Activated CD4-positive, alpha-beta memory T cell treated with anti-CD3 and anti-CD28 coated beads for 36 hours (primary cell): ENCODE measurements around the gene ATXN2L. TPM values are rescaled to one million over a fixed set of nuclear protein-coding genes. Genes with fewer than 3 reads are reported as not detected.
"Not testable (repeated sequence)": the region's sequence is repeated elsewhere in the genome, so short reads cannot be mapped to it uniquely, and the experiment has no call there.

Source experiments
- CTCF ChIA-PET: fragments of 350-600 bp; sonication (Branson Sonifier 250); formaldehyde crosslinking; loops from one replicate; lab custom pipeline; 2021; ENCODE audit warnings: antibody characterized with exemption, inconsistent platforms; lab: Charles Lee
- POLR2A ChIA-PET: fragments of 350-600 bp; sonication (Branson Sonifier 250); formaldehyde crosslinking; loops from one replicate; lab custom pipeline; 2021; ENCODE audit warnings: antibody characterized with exemption; lab: Charles Lee
- DNase-seq: peaks from one replicate; pipeline ENCODE4 v3.0.0-alpha.2; 2020
- H3K27ac Mint-ChIP-seq: one replicate; pipeline ENCODE4 v1.8.0; 2021; ENCODE audit warnings: mixed read lengths
- H3K27me3 Mint-ChIP-seq: one replicate; pipeline ENCODE4 v1.8.0; 2021; ENCODE audit warnings: mixed read lengths
- H3K36me3 Mint-ChIP-seq: one replicate; pipeline ENCODE4 v1.8.0; 2021; ENCODE audit warnings: mixed read lengths
- H3K4me1 Mint-ChIP-seq: one replicate; pipeline ENCODE4 v1.8.0; 2021; ENCODE audit warnings: low read depth, mixed read lengths
- H3K4me3 Mint-ChIP-seq: one replicate; pipeline ENCODE4 v1.8.0; 2021; ENCODE audit warnings: mild to moderate bottlenecking, mixed read lengths
- H3K9me3 Mint-ChIP-seq: one replicate; pipeline ENCODE4 v1.8.0; 2021; ENCODE audit warnings: mixed read lengths
- intact Hi-C: fragments of 100-400 bp; cut with micrococcal nuclease; formaldehyde crosslinking; loops from one replicate; pipeline ENCODE4 v1.15.1; 2023
- microRNA-seq: library from miRNA; unstranded; fragments of <30 nt; microRNA quantifications from one replicate; pipeline ENCODE4 v1.2.0, GENCODE V29; 2022; ENCODE audit warnings: borderline number of aligned reads, borderline microRNAs expressed, borderline replicate concordance
- total RNA-seq, 2 experiments: library from RNA; stranded (reverse); gene quantifications; one replicate each; pipeline ENCODE4 v1.2.3, GENCODE V29; 2021

Gene ATXN2L
- total RNA-seq, 2 experiments from 2014 or later = 260 to 277 TPM

- peaks cover 20% of the 10 kb centered on the region for H3K4me1 Mint-ChIP-seq
- intact Hi-C loops = loop anchor here (2.0 to 5.0 kb wide), 3 partner anchors 18 to 64 kb away; partner anchors contain the start of genes RABEP2 and SH2B1
- POLR2A ChIA-PET = interaction anchor here (1.7 to 3.0 kb wide), 2 partner anchors 42 to 59 kb away, joined by 4 to 9 read pairs; partner anchors contain the start of gene ATXN2L
- H3K36me3 Mint-ChIP-seq = no peaks in the 10 kb centered on the region
- H3K9me3 Mint-ChIP-seq = no peaks in the 10 kb centered on the region
- no peak overlapping the region for H3K27ac Mint-ChIP-seq
- CTCF ChIA-PET = interaction anchor here (2.8 kb wide), 1 partner anchor 64 kb away, joined by 15 read pairs; no protein-coding TSS in a partner anchor
- no peak for DNase-seq
- peaks cover 7% of the 10 kb centered on the region for H3K27me3 Mint-ChIP-seq
- peak overlapping the region; percentile 55 for H3K4me3 Mint-ChIP-seq
These were observed 58.2 kb downstream of the ATXN2L start for GRCh38 chr16:28880955-28881354.

DNA sequence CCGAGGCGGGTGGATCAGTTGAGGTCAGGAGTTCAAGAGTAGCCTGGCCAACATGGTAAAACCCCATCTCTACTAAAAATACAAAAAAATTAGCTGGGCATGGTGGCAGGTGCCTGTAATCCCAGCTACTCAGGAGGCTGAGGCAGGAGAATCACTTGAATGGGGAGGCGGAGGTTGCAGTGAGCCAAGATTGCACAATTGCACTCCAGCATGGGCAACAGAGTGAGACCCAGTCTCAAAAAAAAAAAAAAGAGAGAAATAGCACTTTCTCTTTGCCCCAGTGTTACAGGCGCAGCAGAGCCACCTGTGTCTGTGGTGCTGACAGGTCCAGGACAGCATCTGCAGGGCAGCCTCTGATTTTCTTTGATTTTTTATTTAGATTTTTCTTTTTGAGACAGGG lies 58.8 kb downstream of the ATXN2L start:
- CTCF ChIA-PET, H3K36me3 Mint-ChIP-seq, H3K27ac Mint-ChIP-seq, H3K9me3 Mint-ChIP-seq, DNase-seq, POLR2A ChIA-PET, H3K27me3 Mint-ChIP-seq, H3K4me3 Mint-ChIP-seq: not testable (repeated sequence)
- peaks cover 20% of the 10 kb centered on the region for H3K4me1 Mint-ChIP-seq
- intact Hi-C loops = loop anchor here (2.0 to 5.0 kb wide), 3 partner anchors 19 to 63 kb away; partner anchors contain the start of genes RABEP2 and SH2B1

- CTCF ChIA-PET = no interaction called here
These were observed 59.9 kb downstream of the ATXN2L start for GRCh38 chr16:28882551-28883160.

GRCh38 chr16:28883221-28883996 lies 60.6 kb downstream of the ATXN2L start:
- intact Hi-C loops = loop anchor here (5.0 kb wide), 1 partner anchor 44 kb away; the partner anchor contains the start of gene RABEP2
- ChIA-PET CTCF (interaction anchor here (1.4 kb wide), 1 partner anchor 10 kb away, joined by 3 read pairs; no protein-coding TSS in a partner anchor), POLR2A (no interaction called here)
- Mint-ChIP-seq H3K36me3 (no peaks in the 10 kb centered on the region), H3K4me1 (peaks cover 19% of the 10 kb centered on the region), H3K9me3 (no peaks in the 10 kb centered on the region), H3K4me3 (no peak overlapping the region), H3K27ac (no peak overlapping the region), H3K27me3 (peaks cover 7% of the 10 kb centered on the region)
- DNase-seq = no peak

More at GRCh38 chr16:28882551-28883160, 59.9 kb downstream of the ATXN2L start:
- Mint-ChIP-seq H3K4me1 (peaks cover 20% of the 10 kb centered on the region), H3K27me3 (peaks cover 7% of the 10 kb centered on the region), H3K27ac (no peak overlapping the region), H3K9me3 (no peaks in the 10 kb centered on the region), H3K4me3 (no peak overlapping the region), H3K36me3 (no peaks in the 10 kb centered on the region)
- intact Hi-C loops = loop anchor here (5.0 kb wide), 1 partner anchor 45 kb away; the partner anchor contains the start of gene RABEP2
- no peak for DNase-seq
- POLR2A ChIA-PET = no interaction called here

GRCh38 chr16:28884045-28884444 lies 61.2 kb downstream of the ATXN2L start:
- H3K4me3 Mint-ChIP-seq = no peak overlapping the region
- H3K4me1 Mint-ChIP-seq = peaks cover 13% of the 10 kb centered on the region
- no peaks in the 10 kb centered on the region for H3K9me3 Mint-ChIP-seq
- POLR2A ChIA-PET = no interaction called here
- intact Hi-C loops = loop anchor here (5.0 kb wide), 1 partner anchor 43 kb away; the partner anchor contains the start of gene RABEP2
- CTCF ChIA-PET = interaction anchor here (1.4 kb wide), 1 partner anchor 11 kb away, joined by 3 read pairs; no protein-coding TSS in a partner anchor
- H3K27me3 Mint-ChIP-seq = peaks cover 7% of the 10 kb centered on the region
- DNase-seq = no peak
- H3K36me3 Mint-ChIP-seq = no peaks in the 10 kb centered on the region
- H3K27ac Mint-ChIP-seq = no peak overlapping the region

Small RNAs within 50 kb of the gene (microRNA-seq; reads per million reads assigned to microRNA genes)
- gene MIR4721 = not detected

Other genes starting within 250 kb of the ATXN2L start
- under 1 TPM in 1 of 2 experiments, not detected in 1; 0.24 TPM for gene SULT1A2, start 225.9 kb upstream of the ATXN2L start, total RNA-seq
- gene SULT1A1, start 213.0 kb upstream of the ATXN2L start, total RNA-seq = 1 to 10 TPM; 8.7 to 9.0 TPM
- under 1 TPM in 1 of 2 experiments, not detected in 1; 0.27 TPM for gene NPIPB8, start 184.9 kb upstream of the ATXN2L start, total RNA-seq
- gene EIF3C, start 111.5 kb upstream of the ATXN2L start, total RNA-seq = 100 to 1,000 TPM; 795 to 817 TPM
- gene NPIPB9, start 71.2 kb upstream of the ATXN2L start, total RNA-seq = under 1 TPM; 0.52 to 0.58 TPM
- 100 to 1,000 TPM; 221 TPM for gene TUFM, start 23.3 kb downstream of the ATXN2L start, total RNA-seq
- 10 to 100 TPM; 32.3 to 34.9 TPM for gene SH2B1, start 40.8 kb downstream of the ATXN2L start, total RNA-seq
- 1 to 10 TPM; 3.3 to 3.8 TPM for gene ATP2A1, start 55.5 kb downstream of the ATXN2L start, total RNA-seq
- 10 to 100 TPM; 11.3 to 12.0 TPM for gene RABEP2, start 102.2 kb downstream of the ATXN2L start, total RNA-seq
- gene CD19, start 109.0 kb downstream of the ATXN2L start, total RNA-seq = under 1 TPM in 1 of 2 experiments, not detected in 1; 0.29 TPM
- 10 to 100 TPM; 57.7 to 64.6 TPM for gene NFATC2IP, start 127.9 kb downstream of the ATXN2L start, total RNA-seq
- 10 to 100 TPM; 11.3 to 12.0 TPM for gene SPNS1, start 151.8 kb downstream of the ATXN2L start, total RNA-seq
- 100 to 1,000 TPM; 250 to 276 TPM for gene LAT, start 162.1 kb downstream of the ATXN2L start, total RNA-seq